IMR-90 (cell line): ENCODE data around the gene OR4C13.

ENCODE experiments used
- CEBPB ChIP-seq: IDR thresholded peaks from 2 replicates; pipeline ENCODE4 v1.6.1; 2012; ENCODE audit warnings: low read depth, low read length, improper control_type of control experiment
- CTCF ChIP-seq: conservative IDR thresholded peaks from 2 replicates; pipeline ENCODE4 v1.5.1; 2012; ENCODE audit warnings: mild to moderate bottlenecking, low read depth, low read length, improper control_type of control experiment
- MAZ ChIP-seq: IDR thresholded peaks from 2 replicates; pipeline ENCODE4 v1.6.1; 2012; ENCODE audit warnings: low read depth, mild to moderate bottlenecking, low read length, improper control_type of control experiment, moderate library complexity, borderline replicate concordance
- POLR2A ChIP-seq: IDR thresholded peaks from 2 replicates; pipeline ENCODE4 v1.6.1; 2012; ENCODE audit warnings: mild to moderate bottlenecking, low read depth, low read length
- RAD21 ChIP-seq: IDR thresholded peaks from 2 replicates; pipeline ENCODE4 v1.6.1; 2012; ENCODE audit warnings: low read length, improper control_type of control experiment
- RCOR1 ChIP-seq: IDR thresholded peaks from 2 replicates; pipeline ENCODE4 v1.6.1; 2012; ENCODE audit warnings: mild to moderate bottlenecking, low read length, improper control_type of control experiment; ENCODE audit not compliant: insufficient replicate concordance
- RFX5 ChIP-seq: IDR thresholded peaks from 2 replicates; pipeline ENCODE4 v1.8.0; 2012; ENCODE audit warnings: low read depth, mild to moderate bottlenecking, low read length, moderate library complexity
- USF2 ChIP-seq: fragments of 150-350 bp; IDR thresholded peaks from 2 replicates; pipeline ENCODE4 v1.6.1; 2017; ENCODE audit warnings: mild to moderate bottlenecking, antibody characterized with exemption, low read length, low read depth

- TF ChIP-seq POLR2A: no peak
- peak; percentile 39 for TF ChIP-seq CTCF
- TF ChIP-seq CEBPB: no peak
- TF ChIP-seq MAZ: no peak
- TF ChIP-seq RCOR1: no peak
- no peak for TF ChIP-seq USF2
- no peak for TF ChIP-seq RFX5
- peak; percentile 48 for TF ChIP-seq RAD21
Measured at GRCh38 chr11:49995565-49995964, 43.4 kb downstream of the OR4C13 start.
